H1 (cell line): ENCODE measurements around the gene KCNQ2. TPM values are rescaled to one million over a fixed set of nuclear protein-coding genes. Genes with fewer than 3 reads are reported as not detected.

ENCODE experiments used
- ATF3 ChIP-seq: IDR thresholded peaks from 2 replicates; pipeline ENCODE4 v1.6.1; 2011; ENCODE audit warnings: low read depth, mild to moderate bottlenecking, low read length; ENCODE audit not compliant: insufficient read depth
- BRCA1 ChIP-seq: IDR thresholded peaks from 2 replicates; pipeline ENCODE4 v1.6.1; 2012; ENCODE audit warnings: low read depth, low read length, improper control_type of control experiment
- CHD7 ChIP-seq: fragments of 300-600 bp; sonication (generic); IDR thresholded peaks from 2 replicates; pipeline ENCODE4 v1.7.1; 2012; ENCODE audit warnings: low read length, moderate library complexity, mild to moderate bottlenecking, inconsistent platforms; ENCODE audit not compliant: insufficient replicate concordance
- EZH2 ChIP-seq: fragments of 200-600 bp; sonication (generic); IDR thresholded peaks from 2 replicates; pipeline ENCODE4 v1.7.1; 2012; ENCODE audit warnings: low read depth, mild to moderate bottlenecking, moderate library complexity, low read length, inconsistent platforms; ENCODE audit not compliant: severe bottlenecking
- GTF2F1 ChIP-seq: IDR thresholded peaks from 2 replicates; pipeline ENCODE4 v1.6.1; 2012; ENCODE audit warnings: low read depth, low read length, improper control_type of control experiment, borderline replicate concordance
- NRF1 ChIP-seq: IDR thresholded peaks from 2 replicates; pipeline ENCODE4 v1.6.1; 2011; ENCODE audit warnings: mild to moderate bottlenecking, low read depth, low read length, improper control_type of control experiment
- RBBP5 ChIP-seq: IDR thresholded peaks from 2 replicates; pipeline ENCODE4 v1.7.1; 2012; ENCODE audit warnings: low read depth, mild to moderate bottlenecking, inconsistent platforms, low read length, moderate library complexity, borderline replicate concordance
- SIN3A ChIP-seq, 2 experiments: IDR thresholded peaks in 1 of 2; conservative IDR thresholded peaks in 1 of 2; 2 replicates each; pipeline ENCODE4 v1.6.1; 2011 to 2012; ENCODE audit warnings: low read length in 2 of 2, improper control_type of control experiment in 1 of 2, low read depth in 1 of 2, mild to moderate bottlenecking in 1 of 2
- SIRT6 ChIP-seq: IDR thresholded peaks from one replicate; pipeline ENCODE4 v1.7.1; 2012; ENCODE audit warnings: low read length, inconsistent platforms
- SP1 ChIP-seq: IDR thresholded peaks from 2 replicates; pipeline ENCODE4 v1.6.1; 2011; ENCODE audit warnings: low read depth, low read length
- SUZ12 ChIP-seq: fragments of 200-600 bp; sonication (generic); IDR thresholded peaks from 2 replicates; pipeline ENCODE4 v1.6.1; 2012; ENCODE audit warnings: mild to moderate bottlenecking, inconsistent platforms, low read length, moderate library complexity, mixed read lengths
- polyA plus RNA-seq, 7 experiments: library from polyadenylated mRNA; depleted of rRNA in 3 of 7; stranded (reverse) in 5 of 7; unstranded in 2 of 7; fragments of >200 nt in 5 of 7; fragments of 200-250 nt in 2 of 7; gene quantifications; 1 replicate in 5 of 7; 2 replicates in 1 of 7; 4 replicates in 1 of 7; pipeline versions ENCODE4 v1.2.1 to v1.2.3, GENCODE V29; 2011 to 2013; ENCODE audit warnings: missing spikeins in 2 of 7, mixed read lengths in 2 of 7
- total RNA-seq: library from RNA; stranded (reverse); fragmentation: NEBNext Ultra II Directional; extraction: Animal tissue kit (Norgen Biotek cat#: 25700); gene quantifications from 2 replicates; pipeline ENCODE4 v1.2.1, GENCODE V29; 2021

KCNQ2 gene
- total and polyA plus RNA-seq, 2 of the 8 experiments (the other 6 are each of a cell fraction or from before 2014, with no cell fraction given): 82.6 to 243 TPM

- TF ChIP-seq CHD7: no peak
- peak; percentile 36 for TF ChIP-seq NRF1
- no peak for TF ChIP-seq BRCA1
- no peak for TF ChIP-seq SP1
- TF ChIP-seq SIN3A (conservative IDR thresholded peaks at IDR 0.05 in 1 of 2, IDR thresholded peaks at IDR 0.05 in 1 of 2; ENCODE audit: low read depth in 1 of 2, low read length in 2 of 2): no peak
- no peak for TF ChIP-seq ATF3
- no peak for TF ChIP-seq EZH2
- no peak for TF ChIP-seq GTF2F1
- 0 out of 2 replicates have a peak, but pooled peaks have one; percentile 44 for TF ChIP-seq SUZ12
- TF ChIP-seq RBBP5: 0 out of 2 replicates have a peak, but pooled peaks have one; percentile 8
- TF ChIP-seq SIRT6: no peak
Measured at GRCh38 chr20:63520504-63520933, 48.1 kb upstream of the KCNQ2 start, which contains the start of gene PPDPF (continued).
